SK-N-SH (cell line): Measurements from ENCODE around the gene CD72. TPM values are rescaled to one million over a fixed set of nuclear protein-coding genes. Genes with fewer than 3 reads are reported as not detected.

Experiments used
- CTCF ChIA-PET: fragments of 300-600, 350-600 bp; formaldehyde crosslinking; extraction: SDS; loops from one replicate; lab custom pipeline; 2021; lab: Yijun Ruan, JAX
- POLR2A ChIA-PET: fragments of 350-600 bp; sonication (Branson Sonifier 250); formaldehyde crosslinking; extraction: SDS; loops from one replicate; lab custom pipeline; 2020; ENCODE audit warnings: antibody characterized with exemption, inconsistent platforms; lab: Yijun Ruan, JAX
- DNase-seq: peaks from one replicate; pipeline ENCODE4 v3.0.0; 2012
- H2AFZ ChIP-seq: fragments of 200-600 bp; sonication (generic); 2 replicates; pipeline ENCODE4 v1.8.1; 2016; ENCODE audit warnings: antibody characterized with exemption, mild to moderate bottlenecking, low read depth
- H3F3A ChIP-seq: fragments of 200-600 bp; sonication (generic); replicated peaks from 2 replicates; pipeline ENCODE3; 2016; ENCODE audit warnings: antibody characterized with exemption, mild to moderate bottlenecking; ENCODE audit not compliant: insufficient read depth
- H3K27ac ChIP-seq, 2 experiments: fragments of 200-500 bp in 1 of 2; fragments of 200-600 bp in 1 of 2; sonication (Bioruptor generic) in 1 of 2; sonication (generic), shearing (Covaris generic) in 1 of 2; 2 replicates each; pipeline versions ENCODE4 v1.5.1 to v1.6.1; 2014 to 2016; ENCODE audit warnings: low read depth in 2 of 2, inconsistent platforms in 1 of 2, low read length in 1 of 2, mild to moderate bottlenecking in 1 of 2, mixed read lengths in 1 of 2
- H3K27me3 ChIP-seq: fragments of 200-600 bp; sonication (generic), shearing (Covaris generic); 2 replicates; pipeline ENCODE4 v1.6.1; 2016; ENCODE audit warnings: mixed run types; ENCODE audit not compliant: insufficient read depth
- H3K36me3 ChIP-seq, 2 experiments: fragments of 200-500 bp in 1 of 2; fragments of 200-600 bp in 1 of 2; sonication (Bioruptor generic) in 1 of 2; sonication (generic) in 1 of 2; replicated peaks in 1 of 2; 2 replicates each; pipeline versions ENCODE3 to v1.5.1; 2014 to 2016; ENCODE audit warnings: low read length in 1 of 2, mild to moderate bottlenecking in 1 of 2; ENCODE audit not compliant: insufficient read depth in 2 of 2, control insufficient read depth in 1 of 2
- H3K4me1 ChIP-seq, 2 experiments: fragments of 200-500 bp in 1 of 2; fragments of 200-600 bp in 1 of 2; sonication (Bioruptor generic) in 1 of 2; sonication (generic), shearing (Covaris generic) in 1 of 2; 2 replicates each; pipeline versions ENCODE4 v1.5.1 to v1.6.1; 2014 to 2016; ENCODE audit warnings: low read depth in 1 of 2, low read length in 1 of 2, mixed run types in 1 of 2; ENCODE audit not compliant: insufficient read depth in 2 of 2, control insufficient read depth in 1 of 2
- H3K4me2 ChIP-seq: fragments of 200-600 bp; sonication (generic), shearing (Covaris generic); 2 replicates; pipeline ENCODE4 v1.6.1; 2017; ENCODE audit warnings: mixed run types
- H3K4me3 ChIP-seq, 2 experiments: fragments of 200-500 bp in 1 of 2; fragments of 200-600 bp in 1 of 2; sonication (Bioruptor generic) in 1 of 2; sonication (generic), shearing (Covaris generic) in 1 of 2; 2 replicates each; pipeline versions ENCODE4 v1.5.1 to v1.8.1; 2014 to 2016; ENCODE audit warnings: low read depth in 2 of 2, inconsistent platforms in 1 of 2, low read length in 1 of 2, mild to moderate bottlenecking in 1 of 2, mixed read lengths in 1 of 2, moderate library complexity in 1 of 2
- H3K79me2 ChIP-seq: fragments of 200-600 bp; sonication (generic); 2 replicates; pipeline ENCODE4 v1.8.1; 2017; ENCODE audit warnings: mild to moderate bottlenecking; ENCODE audit not compliant: insufficient read depth
- H3K9ac ChIP-seq: fragments of 200-600 bp; sonication (generic); 2 replicates; pipeline ENCODE4 v1.6.1; 2017; ENCODE audit warnings: mixed run types
- H3K9me2 ChIP-seq: fragments of 200-600 bp; sonication (generic); 2 replicates; pipeline ENCODE4 v1.6.1; 2017; ENCODE audit warnings: mixed run types
- H3K9me3 ChIP-seq: fragments of 200-600 bp; sonication (generic); 2 replicates; pipeline ENCODE4 v1.6.1; 2017; ENCODE audit warnings: mixed run types, mild to moderate bottlenecking, moderate library complexity
- H4K20me1 ChIP-seq: fragments of 200-600 bp; sonication (generic); 2 replicates; pipeline ENCODE4 v1.6.1; 2017; ENCODE audit warnings: mild to moderate bottlenecking, mixed run types; ENCODE audit not compliant: insufficient read depth
- CTCF ChIP-seq: fragments of 200-600 bp; sonication (generic); IDR thresholded peaks from 2 replicates; pipeline ENCODE4 v1.6.1; 2017; ENCODE audit warnings: antibody characterized with exemption, mild to moderate bottlenecking, moderate library complexity
- ELF1 ChIP-seq: IDR thresholded peaks from 2 replicates; pipeline ENCODE4 v1.4.0; 2012
- EP300 ChIP-seq, 2 experiments: IDR thresholded peaks; 2 replicates each; pipeline versions ENCODE4 v1.4.0 to v1.6.1; 2012; ENCODE audit warnings: borderline replicate concordance in 1 of 2, low read depth in 1 of 2, low read length in 1 of 2
- FOXJ3 ChIP-seq: sonication (generic); formaldehyde crosslinking; IDR thresholded peaks from 2 replicates; pipeline ENCODE4 v1.5.1; 2020; ENCODE audit warnings: mild to moderate bottlenecking, missing genetic modification reagents
- MAX ChIP-seq: IDR thresholded peaks from 2 replicates; pipeline ENCODE4 v1.4.0; 2012; ENCODE audit warnings: low read depth
- MEF2A ChIP-seq: IDR thresholded peaks from 2 replicates; pipeline ENCODE4 v1.4.0; 2012; ENCODE audit warnings: low read depth, borderline replicate concordance
- MXI1 ChIP-seq: IDR thresholded peaks from 2 replicates; pipeline ENCODE4 v1.6.1; 2012; ENCODE audit warnings: mild to moderate bottlenecking, low read depth, low read length, improper control_type of control experiment
- PBX3 ChIP-seq: IDR thresholded peaks from 2 replicates; pipeline ENCODE4; 2012
- RAD21 ChIP-seq: IDR thresholded peaks from 2 replicates; pipeline ENCODE4 v1.6.1; 2012; ENCODE audit warnings: mild to moderate bottlenecking, low read length
- REST ChIP-seq: IDR thresholded peaks from 2 replicates; pipeline ENCODE4 v1.6.1; 2012; ENCODE audit warnings: mild to moderate bottlenecking, low read depth, low read length, moderate library complexity
- RXRA ChIP-seq: IDR thresholded peaks from 2 replicates; pipeline ENCODE4 v1.4.0; 2012; ENCODE audit warnings: low read depth, mild to moderate bottlenecking, borderline replicate concordance
- SIN3A ChIP-seq: IDR thresholded peaks from 2 replicates; pipeline ENCODE4 v1.6.1; 2012; ENCODE audit warnings: low read depth, mild to moderate bottlenecking, low read length, moderate library complexity, borderline replicate concordance
- USF2 ChIP-seq: fragments of 150-350 bp; IDR thresholded peaks from 2 replicates; pipeline ENCODE4 v1.6.1; 2017; ENCODE audit warnings: antibody characterized with exemption, low read length, low read depth, borderline replicate concordance
- ZBTB33 ChIP-seq: IDR thresholded peaks from 2 replicates; pipeline ENCODE4 v1.4.0; 2012; ENCODE audit warnings: low read depth, borderline replicate concordance
- WGBS: methylation state at CpG from one replicate; pipeline ENCODE4 v1.1.6; 2017; ENCODE audit warnings: low lambda C conversion rate; 5-methylcytosine and 5-hydroxymethylcytosine counted together
- polyA plus RNA-seq, 3 experiments: library from polyadenylated mRNA; depleted of rRNA; stranded (reverse); fragments of >200 nt; gene quantifications; 2 replicates each; pipeline ENCODE4 v1.2.3, GENCODE V29; 2012

Gene CD72
- polyA plus RNA-seq, 1 of the 3 experiments (the other 2 are of a cell fraction), result 2.7 TPM

GRCh38 chr9:35615981-35616680, 2.1 kb downstream of the CD72 start:
- no peak overlapping the region for H2AFZ ChIP-seq
- CTCF ChIA-PET, result interaction anchor here (0.9 to 5.3 kb wide), 7 partner anchors 10 to 59 kb away, joined by 3 to 20 read pairs (median 3); no protein-coding TSS in a partner anchor
- 91% methylated on average over 17 of the region's 17 CpGs for WGBS

More at GRCh38 chr9:35615981-35616680, 2.1 kb downstream of the CD72 start:
- no peak for DNase-seq
- Histone ChIP-seq H3K4me1 (peaks cover 0 to 12% of the 10 kb centered on the region in 2 experiments; a peak in 1 of 4 replicates), H3K4me3 (no peak overlapping the region), H3K27me3 (0 out of 2 replicates have a peak, but pooled peaks cover 4% of the 10 kb centered on the region), H3K9ac (no peak overlapping the region), H3K9me2 (no peaks in the 10 kb centered on the region), H3K9me3 (no peaks in the 10 kb centered on the region), H3K36me3 (no peaks in the 10 kb centered on the region), H3K4me2 (no peak overlapping the region), H3F3A (no peaks in the 10 kb centered on the region), H3K79me2 (no peaks in the 10 kb centered on the region), H4K20me1 (no peaks in the 10 kb centered on the region), H3K27ac (no peak overlapping the region)
- TF ChIP-seq MXI1, result no peak
- TF ChIP-seq RAD21, result no peak
- no peak for TF ChIP-seq PBX3
- TF ChIP-seq MEF2A, result no peak
- no peak for TF ChIP-seq EP300 (IDR thresholded peaks at IDR 0.05; ENCODE audit: borderline replicate concordance in 1 of 2, low read depth in 1 of 2, low read length in 1 of 2)
- TF ChIP-seq ELF1, result no peak
- TF ChIP-seq MAX, result no peak
- TF ChIP-seq SIN3A, result no peak
- no peak for TF ChIP-seq FOXJ3
- no peak for TF ChIP-seq REST
- no peak for TF ChIP-seq USF2
- TF ChIP-seq RXRA, result no peak
- TF ChIP-seq ZBTB33, result no peak
- TF ChIP-seq CTCF, result no peak
- POLR2A ChIA-PET, result no interaction called here
